GM12872 (cell line): ENCODE data around the gene PPP1R2B.

ENCODE experiments used
- TF ChIP-seq, protein P1 (sequence below): IDR thresholded peaks from 3 replicates; pipeline ENCODE4 v1.5.1; 2011; ENCODE audit warnings: low read depth, mild to moderate bottlenecking, low read length, moderate library complexity; ENCODE audit not compliant: insufficient read depth

The PPP1R2B gene

DNA sequence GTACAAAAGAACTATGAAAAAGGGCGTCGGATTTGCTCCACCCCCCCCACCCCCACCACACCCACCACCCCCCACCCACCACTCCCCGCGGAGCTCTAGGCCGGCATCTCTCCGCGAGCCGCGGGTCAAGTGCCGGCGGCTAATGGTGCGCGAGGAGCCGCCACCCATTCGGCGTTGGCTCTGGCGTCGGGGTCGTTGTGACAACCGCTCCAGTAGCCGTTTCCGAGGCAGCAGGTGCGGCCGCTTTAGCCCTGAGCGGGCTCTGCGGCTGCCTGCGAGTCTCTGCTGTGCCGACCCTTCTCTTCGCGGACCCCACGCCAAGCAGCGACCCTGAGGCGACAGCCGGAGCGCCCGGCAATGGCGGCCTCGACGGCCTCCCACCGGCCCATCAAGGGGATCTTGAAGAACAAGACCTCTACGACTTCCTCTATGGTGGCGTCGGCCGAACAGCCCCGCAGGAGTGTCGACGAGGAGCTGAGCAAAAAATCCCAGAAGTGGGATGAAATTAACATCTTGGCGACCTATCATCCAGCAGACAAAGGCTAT, at the start of gene PPP1R2B:
Gene PPP1R2B, plus strand, starts transcription at position 90 of the 546 bp plus-strand sequence. Its CDS starts 268 bp downstream, at position 358.
- TF ChIP-seq, protein P1, sequence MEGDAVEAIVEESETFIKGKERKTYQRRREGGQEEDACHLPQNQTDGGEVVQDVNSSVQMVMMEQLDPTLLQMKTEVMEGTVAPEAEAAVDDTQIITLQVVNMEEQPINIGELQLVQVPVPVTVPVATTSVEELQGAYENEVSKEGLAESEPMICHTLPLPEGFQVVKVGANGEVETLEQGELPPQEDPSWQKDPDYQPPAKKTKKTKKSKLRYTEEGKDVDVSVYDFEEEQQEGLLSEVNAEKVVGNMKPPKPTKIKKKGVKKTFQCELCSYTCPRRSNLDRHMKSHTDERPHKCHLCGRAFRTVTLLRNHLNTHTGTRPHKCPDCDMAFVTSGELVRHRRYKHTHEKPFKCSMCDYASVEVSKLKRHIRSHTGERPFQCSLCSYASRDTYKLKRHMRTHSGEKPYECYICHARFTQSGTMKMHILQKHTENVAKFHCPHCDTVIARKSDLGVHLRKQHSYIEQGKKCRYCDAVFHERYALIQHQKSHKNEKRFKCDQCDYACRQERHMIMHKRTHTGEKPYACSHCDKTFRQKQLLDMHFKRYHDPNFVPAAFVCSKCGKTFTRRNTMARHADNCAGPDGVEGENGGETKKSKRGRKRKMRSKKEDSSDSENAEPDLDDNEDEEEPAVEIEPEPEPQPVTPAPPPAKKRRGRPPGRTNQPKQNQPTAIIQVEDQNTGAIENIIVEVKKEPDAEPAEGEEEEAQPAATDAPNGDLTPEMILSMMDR, result no peak

DNA sequence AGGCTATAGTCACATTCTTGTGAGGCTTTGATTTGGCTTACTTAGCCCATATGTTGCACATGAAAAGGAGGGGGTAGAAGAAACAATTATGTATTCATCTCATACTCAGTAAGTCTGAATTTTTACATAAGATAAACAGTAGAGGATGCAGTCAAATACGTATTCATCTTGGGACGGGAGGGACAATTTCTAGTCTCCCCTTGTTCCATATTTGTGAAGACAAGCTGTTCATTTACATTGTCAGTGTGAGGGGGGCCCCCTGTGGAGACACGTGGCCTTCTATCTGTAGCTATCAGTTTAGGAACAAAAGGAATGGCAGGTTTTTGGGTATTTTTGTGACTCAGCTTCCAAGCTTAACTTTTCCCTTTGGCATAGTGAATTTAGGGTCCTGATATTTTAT, 49.2 kb upstream of the PPP1R2B start:
- TF ChIP-seq, protein P1, result no peak

DNA sequence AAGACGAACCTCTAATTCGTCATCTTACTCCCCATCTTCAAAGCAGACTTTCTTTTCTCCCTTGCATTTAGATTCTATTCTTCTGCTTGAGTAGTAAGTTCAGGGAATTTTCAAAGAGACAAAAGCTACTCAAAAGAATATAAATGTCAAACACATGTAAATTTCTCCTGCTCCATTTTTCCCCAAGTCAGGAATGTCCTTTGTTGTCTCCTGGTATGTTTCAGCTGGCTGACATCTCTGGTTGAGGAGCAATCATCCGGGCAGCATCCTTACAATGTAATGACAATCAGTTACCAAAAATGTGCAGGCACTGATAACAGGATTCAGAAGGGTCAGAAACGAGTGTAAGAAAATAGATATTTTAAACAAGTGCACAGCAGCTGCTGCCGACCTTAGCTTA, 47.6 kb upstream of the PPP1R2B start:
- TF ChIP-seq, protein P1, result no peak

DNA sequence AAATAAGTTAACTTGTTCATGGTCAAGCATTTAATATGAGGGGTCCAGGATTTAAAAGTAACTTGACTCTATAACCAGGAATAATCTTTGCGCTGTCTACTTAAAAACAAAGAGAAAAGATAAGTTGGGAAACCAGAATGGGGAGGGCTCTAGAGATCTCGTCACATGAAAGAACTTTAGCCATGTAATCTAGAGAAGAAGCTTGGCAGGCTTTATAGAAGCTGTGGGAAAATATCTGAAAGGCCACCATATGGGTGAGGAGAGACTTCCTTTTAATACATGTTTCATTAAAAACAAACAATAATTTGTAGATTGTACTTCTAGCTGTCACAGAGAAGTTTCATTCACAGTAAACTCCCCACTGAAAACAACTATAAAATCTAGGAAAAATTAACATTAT, 46.7 kb upstream of the PPP1R2B start:
- TF ChIP-seq, protein P1, result no peak

DNA sequence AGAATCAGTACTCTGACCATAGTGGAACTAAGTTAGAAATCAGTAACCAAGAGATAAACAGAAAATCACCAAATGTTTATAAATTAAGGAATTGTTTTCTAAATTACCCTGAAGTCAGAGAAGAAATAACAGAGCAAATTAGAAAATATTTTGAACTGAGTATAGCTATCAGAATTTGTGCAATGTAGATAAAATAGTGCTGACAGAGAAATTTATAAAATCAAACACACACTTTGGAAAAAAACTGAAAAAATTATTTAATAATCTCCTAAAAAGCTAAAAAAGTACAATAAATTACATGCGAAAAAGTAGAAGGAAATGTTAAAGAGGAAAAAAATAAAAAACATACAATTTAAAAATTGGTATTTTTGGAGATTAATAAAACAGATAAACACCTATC, 37.1 kb upstream of the PPP1R2B start:
- TF ChIP-seq, protein P1, result no peak

DNA sequence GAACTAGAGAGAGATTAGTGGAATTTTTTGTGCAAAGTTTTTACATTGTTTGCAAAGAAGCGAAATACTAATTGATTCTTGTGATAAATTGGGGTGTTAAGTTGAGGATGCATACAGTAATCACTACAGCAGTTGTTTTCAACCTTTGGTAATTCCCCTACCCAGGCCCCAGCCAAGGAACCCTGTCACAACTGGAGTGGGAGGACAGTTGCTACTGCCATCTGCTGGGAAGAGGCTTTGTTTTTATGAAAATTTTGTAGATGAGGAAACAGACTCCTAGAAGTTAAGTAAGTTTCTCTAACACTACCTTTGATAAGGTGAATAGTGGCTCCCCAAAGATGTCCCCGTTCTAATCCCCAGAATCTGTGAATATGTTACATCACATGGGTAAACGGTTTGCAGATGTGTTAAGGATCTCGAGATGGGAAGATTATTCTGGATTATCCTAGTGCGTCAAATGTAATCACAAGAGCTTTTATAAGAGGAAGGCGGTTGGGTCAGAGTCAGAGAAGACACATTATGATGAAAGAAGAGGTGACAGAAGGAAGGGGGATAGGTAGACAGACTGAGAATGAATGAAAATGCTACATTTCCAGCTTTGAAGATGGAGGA, 34.0 kb upstream of the PPP1R2B start:
- TF ChIP-seq, protein P1, result peak; percentile 58

DNA sequence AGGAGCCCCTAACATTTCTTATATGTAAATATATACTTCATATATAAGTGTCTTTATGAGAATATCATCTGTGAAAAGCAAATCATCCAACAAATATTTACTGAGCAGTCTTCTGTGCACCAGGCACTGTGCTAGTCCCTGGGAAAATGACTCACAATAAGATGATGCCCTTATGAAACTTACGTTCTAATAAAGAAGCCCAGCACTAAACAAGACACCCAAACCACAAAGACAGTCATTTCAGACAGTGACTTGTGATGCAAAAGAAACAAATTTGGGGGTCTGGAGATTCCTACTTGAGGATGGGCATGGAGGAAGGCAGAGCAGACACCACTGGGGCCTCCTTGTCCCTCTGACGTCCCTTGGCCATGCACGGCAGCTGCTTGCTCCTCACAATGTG, 30.6 kb upstream of the PPP1R2B start:
- TF ChIP-seq, protein P1, result no peak
